ENCODE results near the gene DNAJB12.
"Not testable (repeated sequence)": the region's sequence is repeated elsewhere in the genome, so short reads cannot be mapped to it uniquely, and the experiment has no call there.

DNAJB12 gene

DNA sequence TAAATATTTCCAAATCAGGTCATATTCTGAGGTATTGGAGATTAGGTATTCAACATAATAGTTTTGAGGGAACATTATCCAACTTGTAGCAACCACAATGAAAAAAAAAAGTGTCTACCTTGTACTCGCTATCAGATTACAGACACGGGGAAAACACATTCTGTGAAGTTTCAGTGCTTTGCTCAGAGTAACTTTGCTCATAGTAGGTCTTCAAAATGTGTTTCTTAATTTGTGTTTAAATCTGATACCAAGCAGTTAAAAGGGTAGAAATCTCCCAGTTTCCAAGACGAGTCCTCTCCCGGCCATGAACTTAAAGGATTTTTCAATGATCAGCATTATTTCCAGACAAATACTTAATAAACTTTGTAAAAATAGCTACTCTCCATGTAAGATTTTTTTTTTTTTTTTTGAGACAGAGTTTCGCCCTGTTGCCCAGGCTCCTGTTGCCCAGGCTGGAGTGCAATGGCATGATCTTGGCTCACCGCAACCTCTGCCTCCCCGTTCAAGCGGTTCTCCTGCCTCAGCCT, 41.8 kb downstream of the DNAJB12 start:
- Histone ChIP-seq H3K27me3 (ENCODE audit: insufficient read depth, insufficient read length) (no peaks in the 10 kb centered on the region), H3K4me3 (ENCODE audit: insufficient read length, low read depth) (no peak overlapping the region), H3K9ac (ENCODE audit: insufficient read length, low read depth) (no peak overlapping the region), H3K4me1 (ENCODE audit: insufficient read depth, insufficient read length) (peaks cover 11% of the 10 kb centered on the region), H3K9me3 (ENCODE audit: insufficient read depth, low read length) (no peaks in the 10 kb centered on the region), H3K36me3 (ENCODE audit: insufficient read depth, insufficient read length, low read length) (no peaks in the 10 kb centered on the region)
- no peak for TF ChIP-seq SUZ12 (IDR thresholded peaks at IDR 0.05; ENCODE audit: extremely low read depth, insufficient read depth, insufficient read length)
- no peak for TF ChIP-seq YY1 (IDR thresholded peaks at IDR 0.05; ENCODE audit: insufficient read depth, insufficient read length)
- no peak for TF ChIP-seq ZNF274 (IDR thresholded peaks at IDR 0.05; ENCODE audit: low read depth, low read length)
- no peak for DNase-seq (ENCODE audit: low read depth, low spot score)

DNA sequence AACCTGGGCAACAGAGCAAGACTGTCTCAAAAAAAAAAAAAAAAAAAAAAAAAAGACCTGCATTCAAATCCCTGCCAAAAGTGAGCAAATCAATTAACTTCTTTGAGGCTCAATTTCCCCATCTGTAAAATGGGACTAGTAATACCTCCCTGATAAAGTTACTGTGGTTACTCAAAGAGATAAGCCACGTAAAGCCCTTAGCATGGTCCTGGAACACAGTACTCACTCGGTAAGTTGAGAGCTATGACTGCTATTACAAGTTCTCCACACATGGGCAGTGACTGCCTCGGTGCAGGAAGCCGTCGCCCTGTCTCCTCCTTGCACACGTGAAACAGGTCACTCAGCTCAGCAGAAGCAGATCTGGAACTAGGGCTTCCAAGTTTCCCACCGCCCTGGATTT, 43.1 kb downstream of the DNAJB12 start:
- no peak for TF ChIP-seq ZNF274 (IDR thresholded peaks at IDR 0.05; ENCODE audit: low read depth, low read length)
- TF ChIP-seq YY1 (IDR thresholded peaks at IDR 0.05; ENCODE audit: insufficient read depth, insufficient read length), result no peak
- no peak for TF ChIP-seq SUZ12 (IDR thresholded peaks at IDR 0.05; ENCODE audit: extremely low read depth, insufficient read depth, insufficient read length)
- Histone ChIP-seq H3K27me3 (ENCODE audit: insufficient read depth, insufficient read length) (no peaks in the 10 kb centered on the region), H3K4me3 (ENCODE audit: insufficient read length, low read depth) (no peak overlapping the region), H3K9me3 (ENCODE audit: insufficient read depth, low read length) (no peaks in the 10 kb centered on the region), H3K9ac (ENCODE audit: insufficient read length, low read depth) (no peak overlapping the region), H3K4me1 (ENCODE audit: insufficient read depth, insufficient read length) (peaks cover 8% of the 10 kb centered on the region), H3K36me3 (ENCODE audit: insufficient read depth, insufficient read length, low read length) (no peaks in the 10 kb centered on the region)
- no peak for DNase-seq (ENCODE audit: low read depth, low spot score)

DNA sequence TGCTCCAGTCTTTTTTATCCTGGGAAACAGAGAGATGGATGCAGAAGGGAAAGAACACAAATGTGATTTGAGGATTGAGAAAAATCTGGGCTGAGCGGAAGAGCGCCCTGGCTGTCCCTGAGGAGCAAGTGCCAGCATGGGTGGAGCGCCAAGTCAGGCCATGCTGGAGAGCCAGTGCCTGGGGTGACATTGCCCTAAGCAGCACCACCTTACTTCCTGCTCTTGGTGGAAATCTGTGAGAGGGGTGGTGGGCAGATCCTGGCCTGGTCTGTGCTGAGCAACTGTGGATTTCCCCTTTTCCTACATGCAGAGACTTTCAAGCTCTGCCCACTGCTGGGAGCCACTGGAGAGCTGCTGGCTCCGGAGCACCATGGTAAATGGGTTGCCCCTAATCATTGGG, 44.1 kb downstream of the DNAJB12 start:
- H3K4me1 ChIP-seq (ENCODE audit: insufficient read depth, insufficient read length), result peaks cover 7% of the 10 kb centered on the region
- TF ChIP-seq ZNF274 (IDR thresholded peaks at IDR 0.05; ENCODE audit: low read depth, low read length) (no peak), YY1 (IDR thresholded peaks at IDR 0.05; ENCODE audit: insufficient read depth, insufficient read length) (no peak), SUZ12 (IDR thresholded peaks at IDR 0.05; ENCODE audit: extremely low read depth, insufficient read depth, insufficient read length) (no peak)
- no peaks in the 10 kb centered on the region for H3K27me3 ChIP-seq (ENCODE audit: insufficient read depth, insufficient read length)
- H3K36me3 ChIP-seq (ENCODE audit: insufficient read depth, insufficient read length, low read length), result no peaks in the 10 kb centered on the region
- no peak overlapping the region for H3K9ac ChIP-seq (ENCODE audit: insufficient read length, low read depth)
- no peak for DNase-seq (ENCODE audit: low read depth, low spot score)
- H3K4me3 ChIP-seq (ENCODE audit: insufficient read length, low read depth), result no peak overlapping the region
- no peaks in the 10 kb centered on the region for H3K9me3 ChIP-seq (ENCODE audit: insufficient read depth, low read length)

DNA sequence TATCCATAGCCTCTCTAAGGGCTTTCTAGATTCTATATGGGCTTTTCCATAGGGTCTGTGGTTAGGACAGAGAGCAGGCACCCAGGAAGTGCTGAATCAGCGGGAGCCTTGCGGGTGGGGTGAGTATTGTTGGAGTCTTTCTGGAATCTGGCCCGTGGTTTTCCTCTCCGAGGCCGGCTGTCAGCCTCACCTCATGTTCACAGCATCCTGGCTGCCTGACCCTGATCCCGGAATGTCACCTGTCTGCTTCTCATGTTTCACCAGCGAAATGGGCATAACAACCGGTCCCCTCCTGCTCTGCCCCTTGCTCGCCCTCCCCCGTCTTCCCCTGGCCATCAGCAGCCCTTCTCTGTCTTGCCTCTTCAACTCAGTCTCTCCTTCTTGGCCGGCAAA, 44.5 kb downstream of the DNAJB12 start:
- Histone ChIP-seq H3K4me3 (ENCODE audit: insufficient read length, low read depth) (no peak overlapping the region), H3K36me3 (ENCODE audit: insufficient read depth, insufficient read length, low read length) (no peaks in the 10 kb centered on the region), H3K9me3 (ENCODE audit: insufficient read depth, low read length) (no peaks in the 10 kb centered on the region), H3K4me1 (ENCODE audit: insufficient read depth, insufficient read length) (peaks cover 4% of the 10 kb centered on the region), H3K27me3 (ENCODE audit: insufficient read depth, insufficient read length) (no peaks in the 10 kb centered on the region), H3K9ac (ENCODE audit: insufficient read length, low read depth) (no peak overlapping the region)
- no peak for TF ChIP-seq YY1 (IDR thresholded peaks at IDR 0.05; ENCODE audit: insufficient read depth, insufficient read length)
- no peak for TF ChIP-seq SUZ12 (IDR thresholded peaks at IDR 0.05; ENCODE audit: extremely low read depth, insufficient read depth, insufficient read length)
- no peak for TF ChIP-seq ZNF274 (IDR thresholded peaks at IDR 0.05; ENCODE audit: low read depth, low read length)
- no peak for DNase-seq (ENCODE audit: low read depth, low spot score)

DNA sequence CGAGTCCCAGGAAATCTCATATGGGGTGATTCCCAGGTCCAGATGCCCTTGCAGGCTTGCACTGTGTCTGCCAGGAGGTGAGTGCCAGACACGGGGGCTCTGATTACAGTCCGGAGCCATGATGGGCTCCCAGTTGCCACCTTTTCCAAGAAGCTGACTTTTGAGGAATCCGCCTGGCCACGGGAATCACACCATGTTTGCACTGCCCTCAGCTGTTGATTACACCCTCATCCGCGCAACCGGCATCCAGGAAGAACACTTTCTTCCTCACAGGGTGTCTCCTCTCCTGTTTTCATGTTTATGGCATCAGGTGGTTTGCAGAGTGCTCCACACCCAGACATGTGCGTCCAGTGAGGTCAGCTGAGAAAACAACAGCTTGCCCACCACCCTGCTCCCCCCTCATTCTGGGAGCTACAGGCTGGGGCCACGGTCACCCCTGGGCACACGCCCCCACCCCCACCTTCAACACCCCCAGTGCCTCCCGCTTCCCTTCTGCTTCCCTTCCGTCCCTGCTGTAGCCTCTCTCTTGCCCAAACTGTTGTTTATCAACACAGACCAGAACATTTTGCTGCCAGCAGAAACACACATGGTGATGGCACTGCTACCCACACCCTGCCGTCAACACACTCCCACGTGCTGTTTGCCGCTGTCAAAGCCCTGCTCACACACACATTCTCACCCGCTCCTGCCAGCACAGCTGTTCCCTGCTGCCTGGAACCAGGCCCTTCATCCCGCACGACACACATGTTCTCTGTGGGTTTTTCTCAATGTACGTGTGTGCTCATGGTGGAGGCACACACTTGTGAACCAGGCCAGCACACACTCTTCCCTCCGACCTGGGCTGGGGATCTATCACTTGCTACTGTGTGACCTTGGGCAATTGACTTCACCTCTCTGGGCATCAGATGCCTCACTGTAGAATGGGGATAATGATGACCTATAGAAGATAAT, 45.2 kb downstream of the DNAJB12 start:
- DNase-seq (ENCODE audit: low read depth, low spot score), result no peak
- H3K9ac ChIP-seq (ENCODE audit: insufficient read length, low read depth), result no peak overlapping the region
- TF ChIP-seq YY1 (IDR thresholded peaks at IDR 0.05; ENCODE audit: insufficient read depth, insufficient read length) (no peak), SUZ12 (IDR thresholded peaks at IDR 0.05; ENCODE audit: extremely low read depth, insufficient read depth, insufficient read length) (no peak), ZNF274 (IDR thresholded peaks at IDR 0.05; ENCODE audit: low read depth, low read length) (no peak)
- H3K4me3 ChIP-seq (ENCODE audit: insufficient read length, low read depth), result no peak overlapping the region
- no peaks in the 10 kb centered on the region for H3K36me3 ChIP-seq (ENCODE audit: insufficient read depth, insufficient read length, low read length)
- H3K4me1 ChIP-seq (ENCODE audit: insufficient read depth, insufficient read length), result peaks cover 4% of the 10 kb centered on the region
- H3K27me3 ChIP-seq (ENCODE audit: insufficient read depth, insufficient read length), result no peaks in the 10 kb centered on the region
- H3K9me3 ChIP-seq (ENCODE audit: insufficient read depth, low read length), result no peaks in the 10 kb centered on the region

DNA sequence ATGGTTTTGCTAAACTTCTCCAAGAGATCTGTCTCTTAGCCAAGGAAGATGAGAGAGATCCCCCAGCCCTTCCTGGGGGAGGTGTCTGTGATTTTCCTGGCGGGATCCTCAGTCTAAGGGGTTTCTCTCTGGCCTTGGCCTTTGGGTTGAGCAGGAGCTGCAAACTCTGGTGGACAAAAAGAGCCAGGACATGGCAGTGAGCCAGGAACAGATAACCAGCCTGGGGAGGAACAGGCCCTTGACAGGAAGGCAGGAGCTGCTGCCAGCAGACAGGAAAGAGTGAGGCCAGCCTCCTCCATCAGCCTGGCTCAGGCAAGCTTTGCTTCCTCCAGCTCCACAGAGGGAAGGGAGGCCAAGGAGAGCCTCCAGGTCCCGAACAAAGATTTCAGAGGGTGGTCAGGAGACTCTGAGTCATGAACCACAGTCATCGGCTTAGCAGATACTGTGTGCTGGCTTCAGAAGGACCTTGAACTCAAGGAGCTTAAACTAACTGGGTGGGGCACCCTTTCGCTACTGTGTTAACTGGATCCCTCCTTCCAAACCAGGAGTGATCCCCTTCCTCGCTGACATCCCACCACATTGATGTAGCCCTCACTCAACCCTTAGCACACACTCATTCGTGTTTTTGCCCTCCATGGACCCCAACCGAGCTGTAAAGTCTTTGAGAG, 46.3 kb downstream of the DNAJB12 start:
- no peaks in the 10 kb centered on the region for H3K9me3 ChIP-seq (ENCODE audit: insufficient read depth, low read length)
- no peak overlapping the region for H3K4me3 ChIP-seq (ENCODE audit: insufficient read length, low read depth)
- H3K36me3 ChIP-seq (ENCODE audit: insufficient read depth, insufficient read length, low read length), result no peaks in the 10 kb centered on the region
- DNase-seq (ENCODE audit: low read depth, low spot score), result no peak
- TF ChIP-seq ZNF274 (IDR thresholded peaks at IDR 0.05; ENCODE audit: low read depth, low read length) (no peak), SUZ12 (IDR thresholded peaks at IDR 0.05; ENCODE audit: extremely low read depth, insufficient read depth, insufficient read length) (no peak), YY1 (IDR thresholded peaks at IDR 0.05; ENCODE audit: insufficient read depth, insufficient read length) (no peak)
- H3K4me1 ChIP-seq (ENCODE audit: insufficient read depth, insufficient read length), result peaks cover 4% of the 10 kb centered on the region
- H3K27me3 ChIP-seq (ENCODE audit: insufficient read depth, insufficient read length), result no peaks in the 10 kb centered on the region
- H3K9ac ChIP-seq (ENCODE audit: insufficient read length, low read depth), result no peak overlapping the region

DNA sequence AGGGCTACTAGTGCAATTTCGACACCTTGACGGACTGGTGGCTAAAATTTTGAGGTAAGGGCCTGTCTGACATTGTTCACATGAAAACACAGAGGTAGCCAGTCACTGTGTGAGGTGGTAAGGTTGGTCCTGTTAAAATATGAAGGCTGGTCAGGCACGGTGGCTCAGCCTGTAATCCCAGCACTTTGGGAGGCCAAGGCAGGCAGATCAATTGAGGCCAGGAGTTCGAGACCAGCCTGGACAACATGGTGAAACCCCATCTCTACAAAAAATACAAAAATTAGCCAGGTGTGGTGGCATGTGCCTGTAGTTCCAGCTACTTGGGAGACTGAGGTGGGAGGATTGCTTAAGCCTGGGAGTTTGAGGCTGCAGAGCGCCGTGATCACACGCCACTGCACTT, 47.0 kb downstream of the DNAJB12 start:
- H3K27me3 ChIP-seq (ENCODE audit: insufficient read depth, insufficient read length); DNase-seq (ENCODE audit: low read depth, low spot score); H3K4me1 ChIP-seq (ENCODE audit: insufficient read depth, insufficient read length); H3K9ac ChIP-seq (ENCODE audit: insufficient read length, low read depth); H3K9me3 ChIP-seq (ENCODE audit: insufficient read depth, low read length); H3K4me3 ChIP-seq (ENCODE audit: insufficient read length, low read depth); H3K36me3 ChIP-seq (ENCODE audit: insufficient read depth, insufficient read length, low read length): not testable (repeated sequence)
